ENCODE data around the gene SPPL2B.

Gene SPPL2B

DNA sequence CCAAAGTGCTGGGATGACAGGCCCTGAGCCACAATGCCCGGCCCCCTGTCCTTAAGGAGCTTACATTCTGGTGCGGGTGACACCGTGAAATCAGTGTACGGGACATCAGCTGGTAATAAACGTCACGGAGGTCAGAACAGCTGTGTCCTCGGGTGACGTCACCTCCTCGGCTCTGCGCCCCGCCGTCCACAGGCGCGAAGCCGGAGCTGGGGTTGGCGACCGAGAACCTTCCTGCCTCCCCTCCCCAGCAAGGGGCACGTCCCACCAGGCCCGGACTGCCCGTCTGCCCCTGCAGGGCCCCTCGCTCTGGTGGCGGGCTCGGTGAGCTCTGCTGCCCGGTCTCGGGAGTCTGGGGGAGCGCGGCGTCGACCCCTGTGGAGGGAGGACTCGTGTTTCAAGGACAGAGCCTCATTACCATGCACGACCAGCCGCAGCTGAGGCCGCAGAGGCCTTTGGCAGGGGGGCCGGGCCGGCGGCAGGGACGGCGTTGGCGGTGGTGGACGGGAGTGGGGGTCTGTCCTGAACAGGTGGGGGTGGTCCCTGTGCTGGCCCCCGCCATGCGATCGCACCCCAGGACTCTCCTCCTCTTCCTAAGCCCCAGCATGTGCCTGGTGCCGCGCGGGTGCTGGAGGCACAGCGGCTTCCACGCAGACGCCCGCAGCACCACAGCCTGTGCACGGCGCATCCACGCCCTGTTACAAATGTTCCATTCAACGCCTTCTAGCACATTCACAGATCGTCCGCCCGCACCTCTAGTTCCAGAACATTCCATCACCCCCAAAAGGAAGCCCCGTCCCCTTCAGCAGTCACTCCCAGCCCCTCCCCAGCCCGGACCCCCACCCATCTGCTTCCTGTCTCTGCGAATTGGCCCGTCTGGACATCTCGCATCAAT, 25.9 kb upstream of the SPPL2B start:
- DNase-seq (ENCODE audit: low spot score): no peak
- TF ChIP-seq, protein P1, sequence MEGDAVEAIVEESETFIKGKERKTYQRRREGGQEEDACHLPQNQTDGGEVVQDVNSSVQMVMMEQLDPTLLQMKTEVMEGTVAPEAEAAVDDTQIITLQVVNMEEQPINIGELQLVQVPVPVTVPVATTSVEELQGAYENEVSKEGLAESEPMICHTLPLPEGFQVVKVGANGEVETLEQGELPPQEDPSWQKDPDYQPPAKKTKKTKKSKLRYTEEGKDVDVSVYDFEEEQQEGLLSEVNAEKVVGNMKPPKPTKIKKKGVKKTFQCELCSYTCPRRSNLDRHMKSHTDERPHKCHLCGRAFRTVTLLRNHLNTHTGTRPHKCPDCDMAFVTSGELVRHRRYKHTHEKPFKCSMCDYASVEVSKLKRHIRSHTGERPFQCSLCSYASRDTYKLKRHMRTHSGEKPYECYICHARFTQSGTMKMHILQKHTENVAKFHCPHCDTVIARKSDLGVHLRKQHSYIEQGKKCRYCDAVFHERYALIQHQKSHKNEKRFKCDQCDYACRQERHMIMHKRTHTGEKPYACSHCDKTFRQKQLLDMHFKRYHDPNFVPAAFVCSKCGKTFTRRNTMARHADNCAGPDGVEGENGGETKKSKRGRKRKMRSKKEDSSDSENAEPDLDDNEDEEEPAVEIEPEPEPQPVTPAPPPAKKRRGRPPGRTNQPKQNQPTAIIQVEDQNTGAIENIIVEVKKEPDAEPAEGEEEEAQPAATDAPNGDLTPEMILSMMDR (conservative IDR thresholded peaks at IDR 0.05; ENCODE audit: low read depth): no peak
- ChIA-PET POLR2A (ENCODE audit: low non-redundant PET) (interaction anchor here (0.7 kb wide), 1 partner anchor 129 kb away, joined by 3 read pairs; no protein-coding TSS in a partner anchor), CTCF (interaction anchor here (0.6 kb wide), 1 partner anchor 79 kb away, joined by 3 read pairs; no protein-coding TSS in a partner anchor)
- no peak overlapping the region for H3K27ac ChIP-seq

DNA sequence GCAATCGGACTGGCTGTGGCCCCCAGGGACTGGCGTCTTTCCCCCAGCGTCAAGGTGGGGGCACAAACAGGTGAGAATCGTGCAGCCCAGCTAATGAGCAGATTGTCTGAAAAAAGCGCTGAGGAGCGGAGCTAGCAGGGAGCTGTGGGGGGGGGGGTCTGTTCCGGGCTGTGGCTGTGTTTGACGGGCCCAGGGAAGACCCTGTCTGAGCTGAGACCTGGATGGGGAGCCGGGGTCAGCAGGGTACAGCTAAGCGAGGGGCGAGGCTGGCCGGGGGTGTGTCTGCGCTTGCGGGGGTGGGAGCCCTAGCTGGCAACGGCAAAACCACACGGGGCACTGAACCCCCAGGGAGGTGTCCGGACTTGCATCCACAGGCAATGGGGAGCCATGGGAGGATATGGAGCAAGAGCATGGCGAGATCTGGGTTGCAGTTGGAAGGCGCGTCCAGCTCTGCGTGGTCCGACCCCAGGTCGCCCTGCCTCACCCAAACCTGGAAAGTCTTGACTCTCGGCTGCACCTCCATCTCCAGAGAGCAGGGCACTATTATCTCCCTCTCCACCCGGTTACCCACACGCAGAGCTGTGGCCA, 25.2 kb upstream of the SPPL2B start:
- TF ChIP-seq, protein P1 (conservative IDR thresholded peaks at IDR 0.05; ENCODE audit: low read depth): no peak
- CTCF ChIA-PET: no interaction called here
- DNase-seq (ENCODE audit: low spot score): no peak
- H3K27ac ChIP-seq: no peak overlapping the region
- POLR2A ChIA-PET (ENCODE audit: low non-redundant PET): interaction anchor here (0.7 kb wide), 1 partner anchor 129 kb away, joined by 3 read pairs; no protein-coding TSS in a partner anchor

DNA sequence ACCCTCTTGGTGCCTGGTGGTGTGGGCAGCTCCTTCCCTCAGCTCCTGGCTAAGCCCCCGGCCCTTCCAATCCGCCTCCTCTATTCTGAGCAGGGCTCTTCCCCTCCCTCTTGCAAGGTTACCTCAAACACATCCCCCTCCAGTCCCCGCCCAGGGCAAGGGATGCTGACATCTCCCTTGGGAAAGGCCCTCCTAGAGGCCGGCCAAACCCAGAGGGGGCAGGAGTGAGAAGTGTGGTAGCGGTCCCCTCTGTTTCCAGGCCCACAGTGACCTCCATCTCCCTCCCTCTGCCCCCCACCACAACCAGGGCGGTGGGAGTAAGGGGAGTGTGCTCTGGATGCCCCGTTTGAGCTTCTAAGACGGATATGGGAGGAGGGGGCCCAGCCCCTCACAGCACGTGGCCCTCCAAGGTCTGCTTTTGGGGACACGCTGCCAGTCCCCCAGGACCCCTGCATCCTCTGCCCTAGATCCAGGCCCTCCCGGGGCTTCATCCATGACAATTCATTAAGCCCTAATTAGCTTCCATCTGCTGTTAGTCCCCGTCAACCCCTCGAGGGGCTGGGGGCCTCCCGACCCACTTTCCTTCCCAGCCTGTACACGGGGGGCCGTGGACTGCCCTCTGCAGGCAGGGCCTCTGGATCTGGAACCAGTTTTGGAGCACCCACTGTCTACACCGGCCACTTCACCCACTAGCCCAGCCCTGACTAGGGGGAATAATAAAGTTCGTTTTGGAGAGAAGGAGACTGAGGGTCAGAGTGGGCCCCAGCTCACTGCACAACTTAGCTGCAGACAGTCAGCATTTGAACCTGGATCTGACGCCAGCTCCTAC, 22.8 kb upstream of the SPPL2B start:
- ChIA-PET CTCF (no interaction called here), POLR2A (ENCODE audit: low non-redundant PET) (no interaction called here)
- DNase-seq (ENCODE audit: low spot score): no peak
- no peak overlapping the region for H3K27ac ChIP-seq
- TF ChIP-seq, protein P1 (conservative IDR thresholded peaks at IDR 0.05; ENCODE audit: low read depth): no peak

DNA sequence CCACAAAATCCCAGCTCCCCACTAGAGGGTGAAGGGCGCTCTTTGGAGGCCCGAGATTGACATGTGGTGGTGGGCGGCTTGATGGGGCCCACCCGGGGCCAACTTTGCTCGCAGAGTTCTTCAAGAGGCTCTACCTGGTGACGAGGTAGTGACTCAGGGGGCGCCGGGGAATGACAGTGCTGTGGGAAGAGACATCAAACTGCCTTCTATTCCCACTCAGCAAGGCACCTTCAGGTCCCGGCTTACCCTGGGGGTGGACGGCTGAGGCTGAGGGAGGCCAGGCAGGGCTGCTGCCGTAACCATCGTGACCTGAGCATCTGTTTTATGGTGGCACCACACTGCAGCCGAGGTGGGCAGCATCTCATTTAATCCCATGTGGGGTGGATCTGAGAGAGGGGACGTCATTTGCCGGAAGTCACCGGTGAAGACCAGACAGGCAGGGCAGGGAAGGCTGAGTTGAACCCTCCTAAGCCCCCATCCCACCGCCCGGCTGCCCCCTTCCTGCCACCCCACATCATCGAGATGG, 22.1 kb upstream of the SPPL2B start:
- CTCF ChIA-PET: no interaction called here
- TF ChIP-seq, protein P1 (conservative IDR thresholded peaks at IDR 0.05; ENCODE audit: low read depth): no peak
- POLR2A ChIA-PET (ENCODE audit: low non-redundant PET): interaction anchor here (0.7 kb wide), 1 partner anchor 19 kb away, joined by 3 read pairs; no protein-coding TSS in a partner anchor
- no peak for DNase-seq (ENCODE audit: low spot score)
- H3K27ac ChIP-seq: no peak overlapping the region

DNA sequence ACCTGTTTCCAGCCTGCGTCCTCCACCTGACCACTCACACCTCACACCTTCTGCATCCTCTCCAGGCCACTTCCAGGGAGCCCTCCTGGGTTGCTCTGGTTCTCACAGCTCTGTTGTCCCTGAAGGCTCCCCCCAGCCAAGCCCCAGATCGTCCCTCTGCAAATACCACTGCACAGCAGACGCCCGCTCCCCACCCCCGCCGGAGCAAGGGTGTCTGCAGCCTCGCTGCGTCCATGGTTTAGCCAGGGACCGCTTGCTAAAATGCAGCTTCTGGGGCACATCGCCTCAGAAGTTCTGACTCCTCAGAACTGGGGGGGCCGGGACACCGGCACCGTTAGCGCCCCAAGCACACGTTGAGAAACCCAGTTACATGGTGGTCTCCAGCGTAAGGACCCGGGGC, 21.5 kb upstream of the SPPL2B start:
- ChIA-PET CTCF (no interaction called here), POLR2A (ENCODE audit: low non-redundant PET) (interaction anchor here (0.7 kb wide), 1 partner anchor 19 kb away, joined by 3 read pairs; no protein-coding TSS in a partner anchor)
- TF ChIP-seq, protein P1 (conservative IDR thresholded peaks at IDR 0.05; ENCODE audit: low read depth): no peak
- DNase-seq (ENCODE audit: low spot score): no peak
- H3K27ac ChIP-seq: no peak overlapping the region

DNA sequence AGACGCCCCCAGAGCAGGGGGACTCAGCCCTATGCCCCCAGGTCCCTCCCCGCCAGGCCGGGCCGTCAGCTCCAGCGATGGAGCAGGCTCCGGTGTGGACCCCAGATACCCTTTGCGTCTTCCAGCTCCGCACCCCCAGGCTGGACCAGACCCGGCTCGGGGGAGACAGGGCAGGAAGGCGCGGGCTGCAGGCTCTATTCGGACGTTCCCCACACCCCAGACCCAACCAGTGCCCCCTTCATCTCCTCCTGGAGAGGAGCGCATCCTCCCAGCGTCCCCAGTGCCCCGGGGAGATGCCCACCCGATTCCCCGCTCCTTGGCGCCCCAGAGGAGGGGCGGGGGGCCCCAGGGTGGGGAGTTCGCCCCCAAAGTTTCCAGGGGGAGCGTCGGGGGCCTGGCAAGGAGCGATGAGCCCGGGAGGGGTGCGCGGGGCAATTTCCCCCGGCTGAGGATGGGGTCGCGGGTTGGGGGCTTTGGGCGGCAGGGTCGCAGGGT, 20.9 kb upstream of the SPPL2B start:
- ChIA-PET CTCF (no interaction called here), POLR2A (ENCODE audit: low non-redundant PET) (no interaction called here)
- TF ChIP-seq, protein P1 (conservative IDR thresholded peaks at IDR 0.05; ENCODE audit: low read depth): no peak
- no peak for DNase-seq (ENCODE audit: low spot score)
- no peak overlapping the region for H3K27ac ChIP-seq

Measured in RWPE1 (cell line).